KMS-11 (cell line): Measurements from ENCODE around the gene UBE2I.

Experiments used
- H2AFZ ChIP-seq: fragments of 200-600 bp; sonication (generic); 2 replicates; pipeline ENCODE4 v1.6.1; 2016; ENCODE audit warnings: antibody characterized with exemption, mixed run types, low read depth
- H3K27ac ChIP-seq: fragments of 200-600 bp; sonication (generic); 2 replicates; pipeline ENCODE4 v1.6.1; 2016; ENCODE audit warnings: mild to moderate bottlenecking, mixed run types
- H3K27me3 ChIP-seq: fragments of 200-600 bp; sonication (generic); 2 replicates; pipeline ENCODE4 v1.6.1; 2017; ENCODE audit warnings: mild to moderate bottlenecking, low read depth, mixed run types, moderate library complexity; ENCODE audit not compliant: insufficient read depth
- H3K36me3 ChIP-seq: fragments of 200-600 bp; sonication (generic); 2 replicates; pipeline ENCODE4 v1.6.1; 2017; ENCODE audit warnings: mild to moderate bottlenecking, mixed run types; ENCODE audit not compliant: insufficient read depth
- H3K4me1 ChIP-seq: fragments of 200-600 bp; sonication (generic); 2 replicates; pipeline ENCODE4 v1.6.1; 2016; ENCODE audit warnings: mild to moderate bottlenecking, low read depth, mixed run types; ENCODE audit not compliant: poor library complexity, severe bottlenecking
- H3K4me2 ChIP-seq: fragments of 200-600 bp; sonication (generic); 2 replicates; pipeline ENCODE4 v1.7.0; 2016; ENCODE audit warnings: mild to moderate bottlenecking, mixed run types
- H3K4me3 ChIP-seq: fragments of 200-600 bp; sonication (generic); IDR thresholded peaks from 2 replicates; pipeline ENCODE4 v1.6.1; 2017; ENCODE audit warnings: low read depth, low read length, mixed read lengths; ENCODE audit not compliant: insufficient read depth
- H3K79me2 ChIP-seq: fragments of 200-600 bp; sonication (generic); 2 replicates; pipeline ENCODE4 v1.6.1; 2016; ENCODE audit warnings: low read depth, mixed run types; ENCODE audit not compliant: insufficient read depth
- H3K9ac ChIP-seq: fragments of 200-600 bp; sonication (generic); 2 replicates; pipeline ENCODE4 v1.6.1; 2016; ENCODE audit warnings: mild to moderate bottlenecking, mixed run types
- H4K20me1 ChIP-seq: fragments of 200-600 bp; sonication (generic); 2 replicates; pipeline ENCODE4 v1.6.1; 2016; ENCODE audit warnings: mild to moderate bottlenecking, mixed run types; ENCODE audit not compliant: insufficient read depth
- TF ChIP-seq, protein P1 (sequence below): fragments of 200-600 bp; sonication (generic); conservative IDR thresholded peaks from 2 replicates; pipeline ENCODE4 v1.6.1; 2017; ENCODE audit warnings: low read depth, mild to moderate bottlenecking, antibody characterized with exemption, low read length, moderate library complexity, mixed read lengths

Gene UBE2I

DNA sequence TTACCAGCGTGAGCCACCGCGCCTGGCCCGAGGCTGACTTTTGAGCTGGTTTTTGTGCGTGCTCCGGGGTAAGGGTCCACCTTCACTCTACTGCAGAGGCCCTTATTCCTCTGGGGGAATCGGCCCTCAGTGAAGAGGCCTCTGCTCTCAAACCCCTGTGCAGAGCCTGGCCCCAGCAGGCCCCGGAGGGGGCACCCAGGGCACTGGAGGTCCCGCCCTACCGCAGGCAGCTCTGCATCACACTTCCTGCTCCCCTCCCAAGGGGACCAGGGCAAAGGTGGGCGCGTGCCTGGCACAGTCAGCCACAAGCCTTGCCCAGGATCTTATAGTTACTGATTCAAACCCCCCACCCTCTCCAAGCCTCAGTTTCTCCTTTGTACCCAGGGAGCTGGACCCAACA lies 3.6 kb upstream of the UBE2I start:
- H4K20me1 ChIP-seq = peaks cover 8% of the 10 kb centered on the region
- no peaks in the 10 kb centered on the region for H3K36me3 ChIP-seq
- no peak overlapping the region for H3K9ac ChIP-seq
- no peak overlapping the region for H3K4me2 ChIP-seq
- peaks cover 13% of the 10 kb centered on the region for H3K4me1 ChIP-seq
- H2AFZ ChIP-seq = no peak overlapping the region
- peaks cover 14% of the 10 kb centered on the region for H3K27me3 ChIP-seq
- no peak overlapping the region for H3K27ac ChIP-seq
- no peak overlapping the region for H3K4me3 ChIP-seq
- TF ChIP-seq, protein P1, sequence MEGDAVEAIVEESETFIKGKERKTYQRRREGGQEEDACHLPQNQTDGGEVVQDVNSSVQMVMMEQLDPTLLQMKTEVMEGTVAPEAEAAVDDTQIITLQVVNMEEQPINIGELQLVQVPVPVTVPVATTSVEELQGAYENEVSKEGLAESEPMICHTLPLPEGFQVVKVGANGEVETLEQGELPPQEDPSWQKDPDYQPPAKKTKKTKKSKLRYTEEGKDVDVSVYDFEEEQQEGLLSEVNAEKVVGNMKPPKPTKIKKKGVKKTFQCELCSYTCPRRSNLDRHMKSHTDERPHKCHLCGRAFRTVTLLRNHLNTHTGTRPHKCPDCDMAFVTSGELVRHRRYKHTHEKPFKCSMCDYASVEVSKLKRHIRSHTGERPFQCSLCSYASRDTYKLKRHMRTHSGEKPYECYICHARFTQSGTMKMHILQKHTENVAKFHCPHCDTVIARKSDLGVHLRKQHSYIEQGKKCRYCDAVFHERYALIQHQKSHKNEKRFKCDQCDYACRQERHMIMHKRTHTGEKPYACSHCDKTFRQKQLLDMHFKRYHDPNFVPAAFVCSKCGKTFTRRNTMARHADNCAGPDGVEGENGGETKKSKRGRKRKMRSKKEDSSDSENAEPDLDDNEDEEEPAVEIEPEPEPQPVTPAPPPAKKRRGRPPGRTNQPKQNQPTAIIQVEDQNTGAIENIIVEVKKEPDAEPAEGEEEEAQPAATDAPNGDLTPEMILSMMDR = no peak
- H3K79me2 ChIP-seq = peaks cover 10% of the 10 kb centered on the region

DNA sequence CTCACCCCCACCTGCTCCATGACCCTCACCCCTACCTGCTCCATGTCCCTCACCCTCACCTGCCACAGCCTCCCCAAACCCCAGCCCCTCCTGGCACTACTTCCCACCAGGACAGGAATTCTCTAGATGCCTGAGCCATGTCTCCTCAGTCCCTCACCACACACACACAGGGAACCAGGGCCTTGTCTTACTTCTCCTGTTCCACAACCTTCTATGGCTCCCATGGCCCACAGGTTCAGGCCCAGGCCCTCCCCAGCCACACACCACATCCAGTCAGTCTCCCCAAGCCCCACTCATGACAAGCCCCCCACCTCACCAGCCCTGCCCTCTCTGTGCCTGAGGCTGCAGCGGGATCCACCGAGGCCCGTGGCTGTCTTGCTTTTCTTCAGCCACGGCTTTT lies 3.1 kb upstream of the UBE2I start:
- TF ChIP-seq, protein P1 = no peak
- H3K27ac ChIP-seq = no peak overlapping the region
- no peak overlapping the region for H3K4me3 ChIP-seq
- H3K27me3 ChIP-seq = peaks cover 10% of the 10 kb centered on the region
- H2AFZ ChIP-seq = no peak overlapping the region
- peaks cover 13% of the 10 kb centered on the region for H4K20me1 ChIP-seq
- peaks cover 18% of the 10 kb centered on the region for H3K4me1 ChIP-seq
- H3K4me2 ChIP-seq = no peak overlapping the region
- H3K9ac ChIP-seq = no peak overlapping the region
- no peaks in the 10 kb centered on the region for H3K36me3 ChIP-seq
- H3K79me2 ChIP-seq = peaks cover 15% of the 10 kb centered on the region

DNA sequence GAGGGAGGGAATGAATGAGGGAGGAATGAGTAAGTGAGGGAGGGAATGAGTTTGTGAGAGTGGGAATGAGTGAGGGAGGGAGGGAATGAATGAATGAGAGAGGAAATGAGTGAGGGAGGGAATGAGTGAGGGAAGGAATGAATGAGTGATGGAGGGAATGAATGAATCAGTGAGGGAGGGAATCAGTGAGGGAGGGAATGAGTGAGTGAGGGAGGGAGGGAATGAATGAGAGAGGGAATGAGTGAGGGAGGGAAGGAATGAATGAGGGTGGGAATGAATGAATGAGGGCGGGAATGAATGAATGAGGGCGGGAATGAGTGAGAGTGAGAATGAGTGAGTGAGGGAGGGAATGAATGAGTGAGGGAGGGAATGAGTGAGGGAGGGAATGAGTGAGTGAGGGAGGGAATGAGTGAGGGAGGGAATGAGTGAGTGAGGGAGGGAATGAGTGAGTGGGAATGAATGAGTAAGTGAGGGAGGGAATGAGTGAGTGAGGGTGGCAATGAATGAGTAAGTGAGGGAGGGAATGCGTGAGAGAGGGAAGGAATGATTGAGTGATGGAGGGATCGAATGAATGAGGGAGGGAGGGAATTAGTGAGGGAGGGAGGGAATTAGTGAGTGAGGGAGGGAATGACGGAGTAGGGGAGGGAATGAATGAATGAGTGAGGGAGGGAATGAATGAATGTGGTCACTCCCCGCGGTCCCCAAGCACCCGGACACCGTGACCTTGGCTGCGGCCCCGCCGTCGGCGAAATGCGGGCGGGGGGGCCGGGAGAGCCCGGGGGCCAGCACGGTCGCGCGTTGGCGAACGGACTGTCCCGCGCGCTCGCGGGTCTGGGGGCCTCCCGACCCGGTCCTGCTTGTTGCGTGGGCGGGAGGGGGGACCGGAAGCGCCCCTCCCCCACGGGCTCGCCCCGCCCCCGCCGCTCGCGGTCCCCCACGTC lies 1.1 kb upstream of the UBE2I start:
- TF ChIP-seq, protein P1 = no peak
- Histone ChIP-seq H3K4me1 (peaks cover 24% of the 10 kb centered on the region), H3K79me2 (peaks cover 35% of the 10 kb centered on the region), H3K9ac (peak overlapping the region; percentile 100), H4K20me1 (peaks cover 31% of the 10 kb centered on the region), H3K4me3 (no peak overlapping the region), H3K27me3 (no peaks in the 10 kb centered on the region), H3K4me2 (0 out of 2 replicates have a peak overlapping the region, but pooled peaks have one; percentile 15), H3K27ac (peak overlapping the region; percentile 99), H3K36me3 (peaks cover 6% of the 10 kb centered on the region; the same call in 1 of the 2 replicates), H2AFZ (peak overlapping the region; percentile 85; the same call in 1 of the 2 replicates)

DNA sequence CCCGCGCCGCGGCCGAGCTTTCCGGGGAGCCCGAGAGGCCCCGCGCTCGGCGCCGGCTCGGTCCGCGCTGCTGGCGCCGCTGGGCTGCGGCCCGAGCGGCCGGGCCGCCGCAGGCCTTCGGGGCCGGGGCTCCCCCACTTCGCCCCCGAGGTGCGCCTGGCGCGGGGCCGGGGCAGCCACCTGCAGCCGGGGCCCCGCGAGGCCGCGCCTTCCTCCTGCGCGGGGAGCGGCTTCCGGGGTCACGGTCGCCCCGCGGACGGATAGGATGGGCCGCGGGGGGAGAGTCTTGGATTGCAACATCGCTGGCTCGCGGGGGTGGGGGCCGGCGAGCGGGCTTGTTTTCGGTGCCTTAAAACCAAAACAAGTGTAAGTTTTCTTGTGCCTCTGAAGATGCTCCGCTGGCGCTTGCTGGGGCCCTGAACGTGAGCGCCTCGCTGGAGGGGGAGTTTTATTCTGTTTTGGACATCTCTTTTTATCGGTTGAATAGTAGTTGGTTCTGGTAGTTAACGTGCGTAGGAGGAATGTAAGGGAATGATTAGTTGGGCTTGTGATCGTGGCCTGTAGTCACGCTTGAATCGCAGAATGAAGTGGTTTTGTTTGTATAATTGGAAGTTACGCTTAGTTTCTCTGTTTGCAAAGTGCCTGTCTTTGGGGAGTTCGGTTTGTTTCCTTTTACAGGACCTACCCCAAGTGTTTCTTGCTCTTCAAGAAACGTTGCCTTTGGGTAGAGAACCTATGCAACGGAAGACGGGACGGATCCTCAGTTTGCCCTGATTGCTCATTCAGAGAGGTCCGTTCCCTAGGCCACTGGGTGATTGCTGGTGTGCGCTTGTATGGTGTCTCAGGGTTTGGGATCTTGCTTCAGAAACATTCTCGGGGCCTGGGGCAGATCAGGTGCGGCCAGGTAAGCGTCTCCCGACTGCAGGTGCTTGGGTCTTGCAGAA lies 724 bp downstream of the UBE2I start:
- Histone ChIP-seq H3K4me3 (no peak overlapping the region), H3K9ac (peak overlapping the region; percentile 64; the same call in 1 of the 2 replicates), H3K4me2 (peak overlapping the region; percentile 99), H3K27ac (peak overlapping the region; percentile 31), H2AFZ (no peak overlapping the region), H3K27me3 (no peaks in the 10 kb centered on the region), H3K79me2 (peaks cover 52% of the 10 kb centered on the region), H4K20me1 (peaks cover 40% of the 10 kb centered on the region), H3K36me3 (peaks cover 9% of the 10 kb centered on the region; the same call in 1 of the 2 replicates), H3K4me1 (peaks cover 16% of the 10 kb centered on the region)
- TF ChIP-seq, protein P1 = no peak
